HepG2 (cell line): Measurements from ENCODE around the gene SYNE1. TPM values are rescaled to one million over a fixed set of nuclear protein-coding genes. Genes with fewer than 3 reads are reported as not detected.

Experiments
- ATAD3A ChIP-seq: sonication (generic); formaldehyde crosslinking; IDR thresholded peaks from 2 replicates; pipeline ENCODE4 v1.4.0; 2020; ENCODE audit warnings: missing genetic modification reagents
- CAMTA2 ChIP-seq: sonication (generic); formaldehyde crosslinking; IDR thresholded peaks from 2 replicates; pipeline ENCODE4 v1.4.0; 2020; ENCODE audit warnings: mild to moderate bottlenecking, missing genetic modification reagents, borderline replicate concordance
- HNRNPH1 ChIP-seq: fragments of 200-400 bp; formaldehyde crosslinking; optimal IDR thresholded peaks from 2 replicates; pipeline ENCODE3; 2017; ENCODE audit warnings: mild to moderate bottlenecking, low read depth, low read length
- HNRNPL ChIP-seq: fragments of 200-400 bp; formaldehyde crosslinking; IDR thresholded peaks from 2 replicates; pipeline ENCODE4 v1.6.1; 2017; ENCODE audit warnings: mild to moderate bottlenecking, low read depth, low read length
- ISL2 ChIP-seq: sonication (generic); formaldehyde crosslinking; IDR thresholded peaks from 2 replicates; pipeline ENCODE4 v1.5.0; 2020; ENCODE audit warnings: missing genetic modification reagents
- MYNN ChIP-seq: sonication (generic); formaldehyde crosslinking; IDR thresholded peaks from 2 replicates; pipeline ENCODE4 v1.4.0; 2020; ENCODE audit warnings: mild to moderate bottlenecking, low read depth, missing genetic modification reagents
- NCOA5 ChIP-seq: sonication (generic); formaldehyde crosslinking; IDR thresholded peaks from 2 replicates; pipeline ENCODE4 v1.4.0; 2020; ENCODE audit warnings: missing genetic modification reagents
- SCMH1 ChIP-seq: sonication (generic); formaldehyde crosslinking; IDR thresholded peaks from 2 replicates; pipeline ENCODE4 v1.9.0; 2021; ENCODE audit warnings: missing genetic modification reagents, mild to moderate bottlenecking, borderline replicate concordance
- SYNCRIP ChIP-seq: fragments of 200-400 bp; formaldehyde crosslinking; IDR thresholded peaks from 2 replicates; pipeline ENCODE4 v1.6.1; 2018; ENCODE audit warnings: mild to moderate bottlenecking, low read depth, low read length; ENCODE audit not compliant: insufficient read depth
- TEAD2 ChIP-seq: sonication (generic); formaldehyde crosslinking; IDR thresholded peaks from 2 replicates; pipeline ENCODE4 v1.9.0; 2021; ENCODE audit warnings: missing genetic modification reagents
- TOPORS ChIP-seq: sonication (generic); formaldehyde crosslinking; IDR thresholded peaks from 2 replicates; pipeline ENCODE4 v1.8.0; 2023; ENCODE audit warnings: mild to moderate bottlenecking, missing genetic modification reagents
- ZBTB38 ChIP-seq: sonication (generic); formaldehyde crosslinking; IDR thresholded peaks from 2 replicates; pipeline ENCODE4 v1.5.1; 2020; ENCODE audit warnings: mild to moderate bottlenecking, missing genetic modification reagents
- ZNF317 ChIP-seq: sonication (generic); formaldehyde crosslinking; IDR thresholded peaks from 2 replicates; pipeline ENCODE4 v1.5.0; 2020; ENCODE audit warnings: mild to moderate bottlenecking, missing genetic modification reagents
- ZNF510 ChIP-seq: sonication (generic); formaldehyde crosslinking; IDR thresholded peaks from 2 replicates; pipeline ENCODE4 v1.4.0; 2020; ENCODE audit warnings: low read depth, mild to moderate bottlenecking, missing genetic modification reagents
- ZNF619 ChIP-seq: sonication (generic); formaldehyde crosslinking; IDR thresholded peaks from 2 replicates; pipeline ENCODE4 v1.4.0; 2020; ENCODE audit warnings: mild to moderate bottlenecking, missing genetic modification reagents
- ZNF670 ChIP-seq: sonication (generic); formaldehyde crosslinking; IDR thresholded peaks from 2 replicates; pipeline ENCODE4 v1.8.0; 2022; ENCODE audit warnings: mild to moderate bottlenecking, missing genetic modification reagents, borderline replicate concordance
- polyA plus RNA-seq, 8 experiments: library from polyadenylated mRNA; depleted of rRNA in 3 of 8; stranded (reverse) in 7 of 8; unstranded in 1 of 8; fragments of >200 nt; fragmentation: Illumina TruSeq in 4 of 8; extraction: Trizol in 4 of 8; gene quantifications; 2 replicates each; pipeline versions ENCODE4 v1.2.1 to v1.2.3, GENCODE V29; 2011 to 2016; ENCODE audit warnings: low read depth in 4 of 8, missing spikeins in 1 of 8, mixed read lengths in 1 of 8; ENCODE audit not compliant: insufficient read depth in 1 of 8
- total RNA-seq, 5 experiments: library from RNA; depleted of rRNA; stranded (reverse); fragments of >200 nt; fragmentation: Illumina TruSeq; extraction: Trizol; gene quantifications; 2 replicates each; pipeline ENCODE4 v1.2.3, GENCODE V29; 2016; ENCODE audit warnings: low read depth in 1 of 5
- TF ChIP-seq, protein P1 (sequence below): sonication (generic); formaldehyde crosslinking; IDR thresholded peaks from one replicate; pipeline ENCODE4 v1.5.1; 2020; ENCODE audit warnings: mild to moderate bottlenecking, missing genetic modification reagents; ENCODE audit errors: not compliant biosample characterization
- TF ChIP-seq, protein P2 (sequence below): sonication (generic); formaldehyde crosslinking; IDR thresholded peaks from 2 replicates; pipeline ENCODE4 v1.8.1; 2023; ENCODE audit warnings: missing genetic modification reagents, mild to moderate bottlenecking, borderline replicate concordance
- TF ChIP-seq, protein P3 (sequence below): sonication (generic); formaldehyde crosslinking; IDR thresholded peaks from 2 replicates; pipeline ENCODE4 v1.5.1; 2020; ENCODE audit warnings: missing genetic modification reagents, mild to moderate bottlenecking, borderline replicate concordance

Gene SYNE1
- total and polyA plus RNA-seq, 2 of the 13 experiments (the other 11 are each of a cell fraction or from before 2014, with no cell fraction given) = 5.5 to 15.9 TPM

DNA sequence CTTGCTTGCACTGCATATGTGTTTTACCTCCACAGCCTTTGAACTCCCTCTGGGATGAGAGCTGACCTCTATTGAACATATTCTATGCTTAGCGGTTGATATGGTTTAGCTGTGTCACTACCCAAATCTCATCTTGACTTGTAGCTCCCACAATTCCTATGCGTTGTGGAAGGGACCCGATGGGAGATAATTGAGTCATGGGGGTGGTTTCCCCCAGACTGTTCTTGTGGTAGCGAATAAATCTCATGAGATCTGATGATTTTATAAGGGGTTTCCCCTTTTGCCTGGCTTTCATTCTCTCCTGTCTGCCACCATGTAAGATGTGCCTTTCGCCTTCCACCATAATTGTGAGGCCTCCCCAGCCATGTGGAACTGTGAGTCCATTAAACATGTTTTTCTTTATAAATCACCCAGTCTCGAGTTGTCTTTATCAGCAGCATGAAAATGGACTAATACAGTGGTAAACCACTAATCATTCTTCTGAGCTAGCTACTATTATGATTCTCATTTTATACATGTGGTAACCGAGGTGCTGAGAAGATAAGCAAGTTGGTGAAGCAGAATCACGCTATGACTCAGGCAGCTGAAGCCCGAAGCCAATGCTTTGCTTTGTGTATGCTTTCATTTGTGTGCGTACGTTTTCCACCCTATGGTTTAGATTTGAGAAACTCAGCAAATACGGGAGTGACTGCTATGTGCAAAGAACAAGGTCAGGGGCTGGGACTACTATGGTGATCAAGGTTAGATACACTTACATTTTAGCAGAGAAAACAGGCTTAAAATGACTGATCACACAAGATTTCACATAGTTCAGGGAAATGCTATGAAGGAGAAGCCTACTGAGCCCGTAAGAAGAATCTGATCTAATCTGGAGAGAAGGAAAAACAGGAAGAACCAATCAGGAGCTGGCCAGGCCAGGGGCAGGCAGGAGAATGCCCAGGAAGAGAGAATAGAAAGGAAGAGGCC lies 466.2 kb downstream of the SYNE1 start (continued):
- TF ChIP-seq, protein P1, sequence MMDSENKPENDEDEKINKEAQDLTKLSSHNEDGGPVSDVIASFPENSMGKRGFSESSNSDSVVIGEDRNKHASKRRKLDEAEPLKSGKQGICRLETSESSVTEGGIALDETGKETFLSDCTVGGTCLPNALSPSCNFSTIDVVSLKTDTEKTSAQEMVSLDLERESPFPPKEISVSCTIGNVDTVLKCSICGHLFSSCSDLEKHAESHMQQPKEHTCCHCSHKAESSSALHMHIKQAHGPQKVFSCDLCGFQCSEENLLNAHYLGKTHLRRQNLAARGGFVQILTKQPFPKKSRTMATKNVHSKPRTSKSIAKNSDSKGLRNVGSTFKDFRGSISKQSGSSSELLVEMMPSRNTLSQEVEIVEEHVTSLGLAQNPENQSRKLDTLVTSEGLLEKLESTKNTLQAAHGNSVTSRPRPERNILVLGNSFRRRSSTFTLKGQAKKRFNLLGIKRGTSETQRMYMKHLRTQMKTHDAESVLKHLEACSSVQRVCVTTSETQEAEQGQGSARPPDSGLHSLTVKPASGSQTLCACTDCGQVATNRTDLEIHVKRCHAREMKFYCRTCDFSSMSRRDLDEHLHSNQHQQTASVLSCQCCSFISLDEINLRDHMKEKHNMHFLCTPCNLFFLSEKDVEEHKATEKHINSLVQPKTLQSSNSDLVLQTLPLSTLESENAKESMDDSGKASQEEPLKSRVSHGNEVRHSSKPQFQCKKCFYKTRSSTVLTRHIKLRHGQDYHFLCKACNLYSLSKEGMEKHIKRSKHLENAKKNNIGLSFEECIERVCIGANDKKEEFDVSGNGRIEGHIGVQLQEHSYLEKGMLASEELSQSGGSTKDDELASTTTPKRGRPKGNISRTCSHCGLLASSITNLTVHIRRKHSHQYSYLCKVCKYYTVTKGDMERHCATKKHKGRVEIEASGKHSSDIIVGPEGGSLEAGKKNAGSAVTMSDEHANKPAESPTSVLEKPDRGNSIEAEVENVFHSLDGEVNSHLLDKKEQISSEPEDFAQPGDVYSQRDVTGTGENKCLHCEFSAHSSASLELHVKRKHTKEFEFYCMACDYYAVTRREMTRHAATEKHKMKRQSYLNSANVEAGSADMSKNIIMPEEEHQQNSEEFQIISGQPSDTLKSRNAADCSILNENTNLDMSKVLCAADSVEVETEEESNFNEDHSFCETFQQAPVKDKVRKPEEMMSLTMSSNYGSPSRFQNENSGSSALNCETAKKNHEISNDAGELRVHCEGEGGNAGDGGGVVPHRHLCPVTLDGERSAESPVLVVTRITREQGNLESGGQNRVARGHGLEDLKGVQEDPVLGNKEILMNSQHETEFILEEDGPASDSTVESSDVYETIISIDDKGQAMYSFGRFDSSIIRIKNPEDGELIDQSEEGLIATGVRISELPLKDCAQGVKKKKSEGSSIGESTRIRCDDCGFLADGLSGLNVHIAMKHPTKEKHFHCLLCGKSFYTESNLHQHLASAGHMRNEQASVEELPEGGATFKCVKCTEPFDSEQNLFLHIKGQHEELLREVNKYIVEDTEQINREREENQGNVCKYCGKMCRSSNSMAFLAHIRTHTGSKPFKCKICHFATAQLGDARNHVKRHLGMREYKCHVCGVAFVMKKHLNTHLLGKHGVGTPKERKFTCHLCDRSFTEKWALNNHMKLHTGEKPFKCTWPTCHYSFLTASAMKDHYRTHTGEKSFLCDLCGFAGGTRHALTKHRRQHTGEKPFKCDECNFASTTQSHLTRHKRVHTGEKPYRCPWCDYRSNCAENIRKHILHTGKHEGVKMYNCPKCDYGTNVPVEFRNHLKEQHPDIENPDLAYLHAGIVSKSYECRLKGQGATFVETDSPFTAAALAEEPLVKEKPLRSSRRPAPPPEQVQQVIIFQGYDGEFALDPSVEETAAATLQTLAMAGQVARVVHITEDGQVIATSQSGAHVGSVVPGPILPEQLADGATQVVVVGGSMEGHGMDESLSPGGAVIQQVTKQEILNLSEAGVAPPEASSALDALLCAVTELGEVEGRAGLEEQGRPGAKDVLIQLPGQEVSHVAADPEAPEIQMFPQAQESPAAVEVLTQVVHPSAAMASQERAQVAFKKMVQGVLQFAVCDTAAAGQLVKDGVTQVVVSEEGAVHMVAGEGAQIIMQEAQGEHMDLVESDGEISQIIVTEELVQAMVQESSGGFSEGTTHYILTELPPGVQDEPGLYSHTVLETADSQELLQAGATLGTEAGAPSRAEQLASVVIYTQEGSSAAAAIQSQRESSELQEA (CRISPR knock-in tag) = no peak
- TF ChIP-seq TOPORS (CRISPR knock-in tag) = peak; percentile 57; the same call in 1 of the 2 replicates
- no peak for TF ChIP-seq HNRNPL
- no peak for TF ChIP-seq MYNN (CRISPR knock-in tag)
- TF ChIP-seq TEAD2 (CRISPR knock-in tag) = no peak
- TF ChIP-seq ZNF619 (CRISPR knock-in tag) = no peak
- TF ChIP-seq ATAD3A = no peak
- no peak for TF ChIP-seq ZNF510 (CRISPR knock-in tag)
- TF ChIP-seq ZBTB38 (CRISPR knock-in tag) = 0 out of 2 replicates have a peak, but pooled peaks have one; percentile 20
- TF ChIP-seq NCOA5 (CRISPR knock-in tag) = no peak
- peak; percentile 34; the same call in 1 of the 2 replicates for TF ChIP-seq ZNF317 (CRISPR knock-in tag)
- TF ChIP-seq ISL2 (CRISPR knock-in tag) = peak; percentile 63
- TF ChIP-seq, protein P2, sequence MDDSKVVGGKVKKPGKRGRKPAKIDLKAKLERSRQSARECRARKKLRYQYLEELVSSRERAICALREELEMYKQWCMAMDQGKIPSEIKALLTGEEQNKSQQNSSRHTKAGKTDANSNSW (CRISPR knock-in tag) = no peak
- TF ChIP-seq, protein P3, sequence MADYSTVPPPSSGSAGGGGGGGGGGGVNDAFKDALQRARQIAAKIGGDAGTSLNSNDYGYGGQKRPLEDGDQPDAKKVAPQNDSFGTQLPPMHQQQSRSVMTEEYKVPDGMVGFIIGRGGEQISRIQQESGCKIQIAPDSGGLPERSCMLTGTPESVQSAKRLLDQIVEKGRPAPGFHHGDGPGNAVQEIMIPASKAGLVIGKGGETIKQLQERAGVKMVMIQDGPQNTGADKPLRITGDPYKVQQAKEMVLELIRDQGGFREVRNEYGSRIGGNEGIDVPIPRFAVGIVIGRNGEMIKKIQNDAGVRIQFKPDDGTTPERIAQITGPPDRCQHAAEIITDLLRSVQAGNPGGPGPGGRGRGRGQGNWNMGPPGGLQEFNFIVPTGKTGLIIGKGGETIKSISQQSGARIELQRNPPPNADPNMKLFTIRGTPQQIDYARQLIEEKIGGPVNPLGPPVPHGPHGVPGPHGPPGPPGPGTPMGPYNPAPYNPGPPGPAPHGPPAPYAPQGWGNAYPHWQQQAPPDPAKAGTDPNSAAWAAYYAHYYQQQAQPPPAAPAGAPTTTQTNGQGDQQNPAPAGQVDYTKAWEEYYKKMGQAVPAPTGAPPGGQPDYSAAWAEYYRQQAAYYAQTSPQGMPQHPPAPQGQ (CRISPR knock-in tag) = no peak
- TF ChIP-seq HNRNPH1 = no peak
- peak; percentile 67; the same call in 1 of the 2 replicates for TF ChIP-seq ZNF670 (CRISPR knock-in tag)
- no peak for TF ChIP-seq SCMH1 (CRISPR knock-in tag)
- TF ChIP-seq SYNCRIP = no peak
- TF ChIP-seq CAMTA2 = no peak
